Hematopoietic multipotent progenitor cell treated with erythropoietin and hydrocortisone succinate and interleukin-3 and kit ligand, for 15 days (in vitro differentiated cells): ENCODE measurements around the gene TFF1.

ENCODE experiments used
- DNase-seq: peaks from one replicate; pipeline ENCODE4 v3.0.0-alpha.2; 2015; ENCODE audit warnings: low spot score

TFF1 gene

DNA sequence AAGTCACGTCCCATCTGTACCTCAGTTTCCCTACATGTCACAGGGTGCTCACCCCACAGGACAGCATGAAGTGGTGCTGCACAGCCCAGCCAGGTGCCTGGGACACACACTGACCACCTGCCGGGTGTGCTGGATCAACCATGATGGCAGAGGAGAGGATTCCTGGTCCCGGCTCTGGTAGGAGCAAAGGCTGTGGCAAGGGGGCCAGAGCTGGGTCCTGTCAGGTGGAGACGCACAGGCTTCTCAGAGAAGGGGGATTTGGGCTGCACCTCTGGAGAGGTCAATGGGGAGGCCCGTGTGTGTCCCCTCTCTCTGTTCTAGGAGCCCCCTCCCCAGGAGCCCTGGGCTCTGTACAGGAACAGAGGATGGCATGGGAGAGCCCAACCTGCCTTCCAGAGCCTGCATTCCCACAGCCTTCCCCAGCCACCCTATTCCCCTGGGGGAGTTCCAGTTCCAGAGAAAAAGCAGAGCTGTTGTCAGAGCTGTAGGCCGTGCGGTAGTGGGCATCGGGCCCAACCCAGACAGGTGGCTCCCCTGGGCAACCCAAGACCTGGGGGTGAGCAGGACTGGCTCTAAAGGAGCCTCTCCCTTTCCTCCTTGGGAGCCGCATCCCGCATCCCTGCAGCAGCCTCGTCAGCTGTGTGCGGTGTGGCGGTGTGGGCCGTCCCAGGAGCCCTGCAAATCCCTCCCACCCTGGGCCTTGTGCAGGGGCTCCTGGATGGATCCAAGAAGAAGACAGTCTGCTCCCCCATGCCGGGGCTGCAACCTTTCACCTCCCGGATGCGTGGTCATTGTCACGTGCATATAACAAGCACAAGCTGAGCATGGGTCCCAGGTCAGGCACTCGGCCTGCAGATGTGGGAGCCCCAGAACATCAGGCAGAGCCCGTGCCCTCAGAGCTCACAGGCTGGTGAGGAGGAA, 48.2 kb downstream of the TFF1 start:
- DNase-seq, result no peak

DNA sequence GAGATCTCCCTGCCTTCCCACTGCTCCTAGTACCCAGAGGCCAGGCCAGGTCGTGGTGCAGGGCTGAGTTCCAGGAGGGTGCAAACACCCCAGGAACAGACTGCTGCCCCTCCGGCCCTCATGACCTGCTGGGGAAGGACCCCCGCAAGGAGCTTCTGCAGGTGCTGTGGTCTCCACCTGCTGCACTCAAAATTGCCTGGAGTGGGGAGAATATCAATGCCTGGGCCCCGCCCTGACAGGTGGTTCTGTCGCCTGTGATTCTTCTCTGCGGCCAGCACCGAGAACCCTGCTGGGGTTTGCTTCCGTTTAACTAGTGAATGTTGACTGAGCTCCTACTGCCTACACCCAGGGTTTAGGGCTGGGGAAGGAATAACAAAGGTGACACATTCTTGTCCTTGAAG, 49.0 kb downstream of the TFF1 start:
- DNase-seq, result no peak

DNA sequence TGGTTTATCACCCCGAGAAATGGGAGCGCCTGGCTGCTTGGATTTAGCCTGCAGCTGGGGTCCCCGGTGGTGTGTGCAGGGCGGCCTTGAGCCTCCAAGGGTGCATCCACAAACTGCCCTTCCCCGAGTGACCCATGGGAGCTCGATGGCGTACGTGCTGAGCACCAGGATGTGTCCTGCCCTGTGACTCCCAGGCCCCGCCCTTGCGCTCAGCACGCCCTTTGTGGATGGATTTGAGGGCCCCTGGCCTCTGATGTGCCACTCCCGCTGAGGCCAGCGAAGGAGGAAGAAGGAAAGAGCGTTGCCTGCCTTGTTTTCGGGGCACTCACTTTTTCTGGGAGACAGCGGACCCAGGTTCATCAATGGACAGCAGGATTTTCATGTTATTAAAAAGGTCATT, 49.4 kb downstream of the TFF1 start:
- DNase-seq, result no peak

DNA sequence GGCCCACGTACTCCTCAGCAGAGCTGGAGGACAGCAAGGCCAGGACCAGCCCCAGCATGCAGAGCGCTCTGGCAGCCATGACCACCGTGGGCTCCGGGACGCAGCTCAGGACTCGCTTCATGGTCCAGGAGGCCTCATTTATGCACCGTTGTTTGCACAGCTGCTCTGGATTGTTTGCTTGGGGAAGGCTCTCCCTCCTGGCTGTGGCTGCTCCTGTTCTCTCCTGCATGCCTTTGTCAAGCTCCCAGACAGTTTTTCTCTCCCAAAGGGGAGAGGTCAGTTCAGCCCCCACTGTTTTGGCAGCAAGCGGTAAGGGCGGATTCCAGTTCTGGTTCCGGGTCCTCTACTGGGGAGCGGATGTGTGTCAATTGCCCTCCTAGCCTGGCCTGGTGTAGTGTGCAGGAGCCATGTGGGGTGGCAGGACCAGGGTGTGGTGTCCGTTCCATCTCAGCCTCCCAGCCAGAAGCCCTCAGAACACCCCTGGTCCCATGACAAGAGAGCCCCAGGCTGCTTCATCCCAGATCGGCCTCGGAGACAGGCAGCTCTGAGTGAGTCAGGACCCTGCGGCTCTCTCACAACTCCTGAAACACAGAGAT, 50.9 kb downstream of the TFF1 start, which contains the start of gene TFF3:
Gene TFF3 (minus strand): TSS at position 114 of the 596 bp plus-strand sequence. CDS start 35 bp downstream, at position 79.
- no peak for DNase-seq

DNA sequence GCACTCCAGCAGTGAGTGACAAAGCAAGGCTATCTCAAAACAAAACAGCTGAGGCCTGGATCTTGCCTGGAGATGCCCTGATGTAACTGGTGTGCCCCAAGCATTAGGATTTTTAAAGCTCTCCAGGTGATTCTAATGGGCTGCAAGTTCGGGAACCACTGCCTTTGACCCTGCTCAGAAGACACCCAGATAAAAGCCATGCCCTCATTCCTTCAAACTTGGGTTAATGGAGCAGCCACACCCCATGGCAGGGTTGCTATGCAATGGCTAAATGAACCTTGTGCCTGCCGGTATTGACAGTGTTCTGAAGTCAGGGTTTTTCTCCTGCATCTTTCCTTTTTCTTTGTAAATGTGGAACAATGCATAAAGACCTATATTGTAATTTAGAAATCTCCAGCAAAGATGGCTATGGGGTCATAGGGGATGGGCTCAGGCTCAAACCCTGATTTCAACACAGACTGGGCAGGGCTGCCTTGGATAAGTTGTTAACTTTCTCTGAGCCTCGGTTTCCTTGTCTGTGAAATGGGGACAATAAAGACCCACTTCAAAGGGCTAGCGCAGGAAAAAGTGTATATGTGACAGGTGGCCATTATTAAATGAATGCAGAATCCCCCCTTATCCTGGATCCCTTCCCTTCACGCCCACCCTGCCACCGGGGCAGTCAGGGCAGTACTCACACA, 51.6 kb downstream of the TFF1 start:
- DNase-seq, result no peak

DNA sequence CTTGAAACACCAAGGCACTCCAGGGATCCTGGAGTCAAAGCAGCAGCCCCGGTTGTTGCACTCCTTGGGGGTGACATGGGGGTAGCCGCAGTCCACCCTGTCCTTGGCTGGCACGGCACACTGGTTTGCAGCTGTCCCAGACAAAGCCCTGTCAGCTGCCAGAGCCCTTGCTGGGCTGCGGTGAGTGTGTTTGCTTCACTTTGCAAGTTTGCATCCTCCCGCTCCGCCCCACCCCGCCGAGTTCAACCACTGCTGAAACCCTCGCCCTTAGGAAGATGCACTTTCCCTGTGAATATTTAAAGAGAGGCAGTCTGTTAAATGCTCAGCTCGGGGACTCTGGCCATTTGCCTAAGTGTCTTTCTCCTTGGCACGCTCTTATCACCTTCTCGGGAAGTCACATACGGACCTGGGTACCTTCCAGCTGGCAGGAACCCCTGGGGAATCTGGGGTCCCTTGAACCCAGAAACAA, 52.8 kb downstream of the TFF1 start:
- no peak for DNase-seq

DNA sequence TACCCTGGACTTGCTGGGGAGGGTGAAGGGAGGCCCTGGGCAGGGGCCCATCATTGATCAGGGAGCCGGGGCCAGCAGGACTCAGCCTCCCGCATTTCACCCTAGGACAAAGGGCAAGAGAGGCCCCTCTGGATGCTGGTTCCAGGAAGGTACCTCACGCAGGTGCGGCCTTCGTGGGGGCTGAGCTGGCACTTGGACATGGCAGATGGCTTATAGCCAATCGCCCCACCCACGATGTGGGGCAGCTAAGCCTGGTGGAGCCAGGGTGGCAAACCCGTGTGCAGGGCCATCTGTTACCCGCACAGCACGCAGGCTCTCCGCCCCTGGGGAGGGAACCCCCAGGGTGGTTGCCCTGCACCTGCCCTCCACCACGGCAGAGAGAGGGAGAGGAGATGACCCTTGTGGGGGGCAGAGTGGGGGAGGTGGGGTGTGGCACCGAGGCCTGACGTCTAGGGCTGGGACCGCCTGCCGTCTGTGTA, 53.7 kb downstream of the TFF1 start:
- DNase-seq, result no peak
